WTC11 (cell line): ENCODE results near the gene SLC9A9. TPM values are rescaled to one million over a fixed set of nuclear protein-coding genes. Genes with fewer than 3 reads are reported as not detected.

Experiments
- ATAC-seq: fragments of 200-7000 bp; cut with Tn5 transposase; 2 replicates; pipeline ENCODE4 v1.10.0; 2021; ENCODE audit warnings: mild to moderate bottlenecking, moderate library complexity
- CTCF ChIA-PET: fragments of 300-600 bp; sonication (Branson Sonifier 250); formaldehyde crosslinking; loops from one replicate; lab custom pipeline; 2021; ENCODE audit warnings: antibody characterized with exemption; lab: Charles Lee
- POLR2A ChIA-PET: fragments of 350-600 bp; sonication (Branson Sonifier 250); formaldehyde crosslinking; loops from one replicate; lab custom pipeline; 2021; ENCODE audit warnings: antibody characterized with exemption; lab: Charles Lee
- DNase-seq: peaks from one replicate; pipeline ENCODE4 v3.0.0; 2021; ENCODE audit warnings: low spot score
- H3K27ac Mint-ChIP-seq: 2 replicates; pipeline ENCODE4 v1.8.0; 2021; ENCODE audit warnings: mixed read lengths
- H3K27me3 Mint-ChIP-seq: 2 replicates; pipeline ENCODE4 v1.8.0; 2021; ENCODE audit warnings: low read depth, mild to moderate bottlenecking, moderate library complexity, mixed read lengths
- H3K36me3 Mint-ChIP-seq: 2 replicates; pipeline ENCODE4 v1.8.0; 2021; ENCODE audit warnings: mixed read lengths
- H3K4me1 Mint-ChIP-seq: 2 replicates; pipeline ENCODE4 v1.8.0; 2022; ENCODE audit warnings: mixed read lengths
- H3K4me3 Mint-ChIP-seq: 2 replicates; pipeline ENCODE4 v1.8.0; 2021; ENCODE audit warnings: mild to moderate bottlenecking, moderate library complexity, mixed read lengths
- H3K9me3 Mint-ChIP-seq: 2 replicates; pipeline ENCODE4 v1.8.0; 2021; ENCODE audit warnings: mixed read lengths
- ATF3 ChIP-seq: sonication (generic); formaldehyde crosslinking; conservative IDR thresholded peaks from 2 replicates; pipeline ENCODE4 v1.8.1; 2022; ENCODE audit warnings: mild to moderate bottlenecking, missing genetic modification reagents
- CREB1 ChIP-seq: sonication (generic); formaldehyde crosslinking; IDR thresholded peaks from 2 replicates; pipeline ENCODE4 v1.8.0; 2023; ENCODE audit warnings: mild to moderate bottlenecking, missing genetic modification reagents
- ETV6 ChIP-seq: sonication (generic); formaldehyde crosslinking; IDR thresholded peaks from 2 replicates; pipeline ENCODE4 v1.8.1; 2022; ENCODE audit warnings: mild to moderate bottlenecking, missing genetic modification reagents
- GRHL2 ChIP-seq: fragments of 250-450 bp; sonication (Bioruptor Pico); IDR thresholded peaks from 2 replicates; pipeline ENCODE4 v1.8.0; 2022; ENCODE audit warnings: mild to moderate bottlenecking, moderate library complexity; ENCODE audit not compliant: insufficient replicate concordance, severe bottlenecking
- HMGA2 ChIP-seq: fragments of 250-450 bp; sonication (Bioruptor Pico); IDR thresholded peaks from 2 replicates; pipeline ENCODE4 v1.4.0; 2021; ENCODE audit warnings: mild to moderate bottlenecking, moderate library complexity
- MYBL2 ChIP-seq: sonication (generic); formaldehyde crosslinking; IDR thresholded peaks from 2 replicates; pipeline ENCODE4 v1.8.1; 2023; ENCODE audit warnings: mild to moderate bottlenecking, moderate library complexity, missing genetic modification reagents
- NFE2L1 ChIP-seq: sonication (generic); formaldehyde crosslinking; IDR thresholded peaks from 2 replicates; pipeline ENCODE4 v1.8.1; 2023; ENCODE audit warnings: missing genetic modification reagents
- PRRX2 ChIP-seq: fragments of 250-450 bp; sonication (Bioruptor Pico); IDR thresholded peaks from 2 replicates; pipeline ENCODE4 v1.8.0; 2021; ENCODE audit warnings: mild to moderate bottlenecking
- SOX15 ChIP-seq: fragments of 250-450 bp; sonication (Bioruptor Pico); IDR thresholded peaks from 2 replicates; pipeline ENCODE4 v1.9.0; 2021; ENCODE audit warnings: mild to moderate bottlenecking
- USF2 ChIP-seq: sonication (generic); formaldehyde crosslinking; IDR thresholded peaks from 2 replicates; pipeline ENCODE4 v1.8.1; 2023; ENCODE audit warnings: mild to moderate bottlenecking, missing genetic modification reagents, moderate library complexity
- ZBTB43 ChIP-seq: sonication (generic); formaldehyde crosslinking; IDR thresholded peaks from 2 replicates; pipeline ENCODE4 v1.8.1; 2023; ENCODE audit warnings: mild to moderate bottlenecking, missing genetic modification reagents
- ZMAT4 ChIP-seq: fragments of 250-450 bp; sonication (Bioruptor Pico); IDR thresholded peaks from 2 replicates; pipeline ENCODE4 v1.9.0; 2021; ENCODE audit warnings: mild to moderate bottlenecking
- ZNF219 ChIP-seq: sonication (generic); formaldehyde crosslinking; IDR thresholded peaks from 2 replicates; pipeline ENCODE4 v1.8.0; 2023; ENCODE audit warnings: missing genetic modification reagents, mild to moderate bottlenecking, borderline replicate concordance
- ZNF396 ChIP-seq: fragments of 250-450 bp; sonication (Bioruptor Pico); IDR thresholded peaks from 2 replicates; pipeline ENCODE4 v1.8.0; 2021; ENCODE audit warnings: mild to moderate bottlenecking, moderate library complexity, borderline replicate concordance
- total RNA-seq: library from RNA; stranded (reverse); gene quantifications from 3 replicates; pipeline ENCODE4 v1.2.3, GENCODE V29; 2021
- TF ChIP-seq, protein P1 (sequence below): fragments of 250-450 bp; sonication (Bioruptor Pico); IDR thresholded peaks from 2 replicates; pipeline ENCODE4 v1.9.0; 2021; ENCODE audit warnings: mild to moderate bottlenecking, borderline replicate concordance
- TF ChIP-seq, protein P2 (sequence below): sonication (generic); formaldehyde crosslinking; IDR thresholded peaks from 2 replicates; pipeline ENCODE4 v1.8.1; 2022; ENCODE audit warnings: mild to moderate bottlenecking, moderate library complexity, missing genetic modification reagents
- TF ChIP-seq, protein P3 (sequence below): fragments of 200-600 bp; IDR thresholded peaks from 2 replicates; pipeline ENCODE4 v1.8.0; 2022; ENCODE audit warnings: antibody characterized with exemption

Gene SLC9A9
- total RNA-seq, 1 experiment from 2014 or later: 1.2 TPM

DNA sequence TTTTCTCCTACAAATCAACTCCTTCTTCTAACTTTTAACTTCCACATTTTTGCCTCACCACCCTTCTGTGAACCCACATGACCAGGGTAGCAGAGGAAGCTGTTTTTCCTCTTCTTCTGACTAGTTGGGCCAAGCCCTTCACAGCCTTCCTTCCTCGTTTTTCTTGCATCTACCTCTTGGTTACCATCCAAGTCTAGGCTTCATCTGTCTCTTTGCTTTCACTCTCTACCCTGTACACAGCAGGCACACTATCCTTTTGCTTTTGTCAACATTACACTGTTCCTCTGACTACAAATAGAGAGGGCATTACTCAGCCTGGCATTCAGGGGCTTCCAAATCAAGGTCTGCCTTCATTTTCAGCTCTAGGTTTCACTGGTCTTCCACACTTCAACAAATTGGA is 22.0 kb downstream of the SLC9A9 start (continued):
- no peak for TF ChIP-seq USF2 (CRISPR knock-in tag)
- TF ChIP-seq NFE2L1: no peak
- no peak for TF ChIP-seq CREB1 (CRISPR knock-in tag)
- TF ChIP-seq ETV6 (CRISPR knock-in tag): no peak

- Mint-ChIP-seq H3K27ac (no peak overlapping the region), H3K4me3 (no peak overlapping the region), H3K9me3 (no peaks in the 10 kb centered on the region), H3K4me1 (peaks cover 18% of the 10 kb centered on the region), H3K36me3 (no peaks in the 10 kb centered on the region), H3K27me3 (no peaks in the 10 kb centered on the region)
- ATAC-seq (no peak), DNase-seq (no peak)
- CTCF ChIA-PET: no interaction called here
- POLR2A ChIA-PET: interaction anchor here (0.7 kb wide), 1 partner anchor 8 kb away, joined by 4 read pairs; no protein-coding TSS in a partner anchor
- no peak for TF ChIP-seq NFE2L1
Observed at GRCh38 chr3:143825513-143825912, 22.8 kb downstream of the SLC9A9 start.

- no peaks in the 10 kb centered on the region for H3K9me3 Mint-ChIP-seq
- H3K4me3 Mint-ChIP-seq: no peak overlapping the region
- ChIA-PET POLR2A (interaction anchor here (0.7 kb wide), 1 partner anchor 8 kb away, joined by 4 read pairs; no protein-coding TSS in a partner anchor), CTCF (no interaction called here)
- H3K27ac Mint-ChIP-seq: no peak overlapping the region
- peaks cover 20% of the 10 kb centered on the region for H3K4me1 Mint-ChIP-seq
- ATAC-seq: no peak
- no peak for DNase-seq
- TF ChIP-seq, protein P1, sequence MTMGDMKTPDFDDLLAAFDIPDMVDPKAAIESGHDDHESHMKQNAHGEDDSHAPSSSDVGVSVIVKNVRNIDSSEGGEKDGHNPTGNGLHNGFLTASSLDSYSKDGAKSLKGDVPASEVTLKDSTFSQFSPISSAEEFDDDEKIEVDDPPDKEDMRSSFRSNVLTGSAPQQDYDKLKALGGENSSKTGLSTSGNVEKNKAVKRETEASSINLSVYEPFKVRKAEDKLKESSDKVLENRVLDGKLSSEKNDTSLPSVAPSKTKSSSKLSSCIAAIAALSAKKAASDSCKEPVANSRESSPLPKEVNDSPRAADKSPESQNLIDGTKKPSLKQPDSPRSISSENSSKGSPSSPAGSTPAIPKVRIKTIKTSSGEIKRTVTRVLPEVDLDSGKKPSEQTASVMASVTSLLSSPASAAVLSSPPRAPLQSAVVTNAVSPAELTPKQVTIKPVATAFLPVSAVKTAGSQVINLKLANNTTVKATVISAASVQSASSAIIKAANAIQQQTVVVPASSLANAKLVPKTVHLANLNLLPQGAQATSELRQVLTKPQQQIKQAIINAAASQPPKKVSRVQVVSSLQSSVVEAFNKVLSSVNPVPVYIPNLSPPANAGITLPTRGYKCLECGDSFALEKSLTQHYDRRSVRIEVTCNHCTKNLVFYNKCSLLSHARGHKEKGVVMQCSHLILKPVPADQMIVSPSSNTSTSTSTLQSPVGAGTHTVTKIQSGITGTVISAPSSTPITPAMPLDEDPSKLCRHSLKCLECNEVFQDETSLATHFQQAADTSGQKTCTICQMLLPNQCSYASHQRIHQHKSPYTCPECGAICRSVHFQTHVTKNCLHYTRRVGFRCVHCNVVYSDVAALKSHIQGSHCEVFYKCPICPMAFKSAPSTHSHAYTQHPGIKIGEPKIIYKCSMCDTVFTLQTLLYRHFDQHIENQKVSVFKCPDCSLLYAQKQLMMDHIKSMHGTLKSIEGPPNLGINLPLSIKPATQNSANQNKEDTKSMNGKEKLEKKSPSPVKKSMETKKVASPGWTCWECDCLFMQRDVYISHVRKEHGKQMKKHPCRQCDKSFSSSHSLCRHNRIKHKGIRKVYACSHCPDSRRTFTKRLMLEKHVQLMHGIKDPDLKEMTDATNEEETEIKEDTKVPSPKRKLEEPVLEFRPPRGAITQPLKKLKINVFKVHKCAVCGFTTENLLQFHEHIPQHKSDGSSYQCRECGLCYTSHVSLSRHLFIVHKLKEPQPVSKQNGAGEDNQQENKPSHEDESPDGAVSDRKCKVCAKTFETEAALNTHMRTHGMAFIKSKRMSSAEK (CRISPR knock-in tag): no peak
- no peak for TF ChIP-seq ATF3
- TF ChIP-seq, protein P2, sequence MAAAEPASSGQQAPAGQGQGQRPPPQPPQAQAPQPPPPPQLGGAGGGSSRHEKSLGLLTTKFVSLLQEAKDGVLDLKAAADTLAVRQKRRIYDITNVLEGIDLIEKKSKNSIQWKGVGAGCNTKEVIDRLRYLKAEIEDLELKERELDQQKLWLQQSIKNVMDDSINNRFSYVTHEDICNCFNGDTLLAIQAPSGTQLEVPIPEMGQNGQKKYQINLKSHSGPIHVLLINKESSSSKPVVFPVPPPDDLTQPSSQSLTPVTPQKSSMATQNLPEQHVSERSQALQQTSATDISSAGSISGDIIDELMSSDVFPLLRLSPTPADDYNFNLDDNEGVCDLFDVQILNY (CRISPR knock-in tag): no peak
- no peak for TF ChIP-seq ZMAT4 (CRISPR knock-in tag)
- TF ChIP-seq, protein P3, sequence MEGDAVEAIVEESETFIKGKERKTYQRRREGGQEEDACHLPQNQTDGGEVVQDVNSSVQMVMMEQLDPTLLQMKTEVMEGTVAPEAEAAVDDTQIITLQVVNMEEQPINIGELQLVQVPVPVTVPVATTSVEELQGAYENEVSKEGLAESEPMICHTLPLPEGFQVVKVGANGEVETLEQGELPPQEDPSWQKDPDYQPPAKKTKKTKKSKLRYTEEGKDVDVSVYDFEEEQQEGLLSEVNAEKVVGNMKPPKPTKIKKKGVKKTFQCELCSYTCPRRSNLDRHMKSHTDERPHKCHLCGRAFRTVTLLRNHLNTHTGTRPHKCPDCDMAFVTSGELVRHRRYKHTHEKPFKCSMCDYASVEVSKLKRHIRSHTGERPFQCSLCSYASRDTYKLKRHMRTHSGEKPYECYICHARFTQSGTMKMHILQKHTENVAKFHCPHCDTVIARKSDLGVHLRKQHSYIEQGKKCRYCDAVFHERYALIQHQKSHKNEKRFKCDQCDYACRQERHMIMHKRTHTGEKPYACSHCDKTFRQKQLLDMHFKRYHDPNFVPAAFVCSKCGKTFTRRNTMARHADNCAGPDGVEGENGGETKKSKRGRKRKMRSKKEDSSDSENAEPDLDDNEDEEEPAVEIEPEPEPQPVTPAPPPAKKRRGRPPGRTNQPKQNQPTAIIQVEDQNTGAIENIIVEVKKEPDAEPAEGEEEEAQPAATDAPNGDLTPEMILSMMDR: no peak
- no peak for TF ChIP-seq ZNF219 (CRISPR knock-in tag)
- no peak for TF ChIP-seq CREB1 (CRISPR knock-in tag)
- no peak for TF ChIP-seq GRHL2 (CRISPR knock-in tag)
- no peak for TF ChIP-seq HMGA2 (CRISPR knock-in tag)
- TF ChIP-seq PRRX2 (CRISPR knock-in tag): no peak
- TF ChIP-seq ZNF396: no peak
- TF ChIP-seq ZBTB43 (CRISPR knock-in tag): no peak
- no peak for TF ChIP-seq MYBL2 (CRISPR knock-in tag)
- no peak for TF ChIP-seq SOX15 (CRISPR knock-in tag)
- H3K27me3 Mint-ChIP-seq: no peaks in the 10 kb centered on the region
- no peaks in the 10 kb centered on the region for H3K36me3 Mint-ChIP-seq
Observed at GRCh38 chr3:143824735-143825385, 23.4 kb downstream of the SLC9A9 start.
